Measurements from ENCODE around the gene UNC13B. TPM values are rescaled to one million over a fixed set of nuclear protein-coding genes. Genes with fewer than 3 reads are reported as not detected.

Gene UNC13B
- total and polyA plus RNA-seq, 7 donors = 7.0 to 12.9 (median 10.5) TPM

DNA sequence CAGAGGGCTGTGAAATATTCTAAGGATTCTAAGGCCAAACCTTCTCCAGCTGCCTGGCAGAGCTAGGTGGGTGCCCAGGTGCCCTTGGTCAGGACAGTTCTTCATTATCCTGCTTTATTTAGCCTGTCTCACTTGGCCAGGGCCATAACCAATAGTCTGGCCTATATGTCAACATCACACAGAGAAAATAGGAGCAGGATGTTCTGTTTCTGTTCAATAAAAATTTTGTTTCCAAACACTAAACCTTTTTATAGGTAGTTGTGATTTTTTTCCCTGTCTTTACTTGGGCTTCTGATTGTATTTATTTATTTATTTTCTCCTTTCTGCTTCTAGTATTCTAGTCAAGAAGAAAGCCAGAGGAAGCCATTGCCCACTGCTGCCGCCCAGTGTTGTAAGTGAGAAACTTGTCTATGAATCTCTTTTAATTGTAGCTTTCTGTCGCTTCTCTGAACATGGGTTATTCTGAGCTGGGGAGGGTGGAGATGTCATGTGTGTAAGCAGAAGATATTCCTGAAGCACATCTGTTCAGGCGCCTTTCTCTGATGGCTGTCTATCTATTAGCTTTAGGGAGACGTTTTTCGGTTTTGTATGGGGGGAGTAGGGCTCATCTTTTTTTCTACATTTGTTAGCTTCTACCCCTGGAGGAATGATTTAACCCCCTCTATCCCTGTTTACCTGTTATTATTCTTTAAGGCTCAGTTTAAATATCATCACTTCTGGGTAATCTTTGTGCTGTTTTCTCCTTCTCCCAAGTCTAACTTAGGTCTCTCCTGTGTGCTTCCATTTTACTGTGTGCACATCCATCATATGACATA is 97.1 kb downstream of the UNC13B start:
- WGBS, 3 donors = 20 to 28% (median 28%) methylated on average over 5 of the region's 5 CpGs
- ATAC-seq = peak; percentile 61 to 92 (median 74)
- Histone ChIP-seq H3K36me3 (ENCODE audit: insufficient read depth in 1 of 2, low read depth in 1 of 2) (no peaks in the 10 kb centered on the region), H3K4me1 (peaks cover 11% of the 10 kb centered on the region), H3K27me3 (ENCODE audit: insufficient read depth in 3 of 3, low read length in 2 of 3) (no peaks in the 10 kb centered on the region), H3K9me3 (no peaks in the 10 kb centered on the region), H3K4me3 (no peak overlapping the region), H3K27ac (no peak overlapping the region)
- intact Hi-C loops (cut with DNase I) = loop anchor here (1.0 to 10.0 kb wide), 3 partner anchors 142 to 364 kb away; partner anchors contain the start of gene ATOSB (in 1 of the 2)
- peak; percentile 68 to 79 for DNase-seq
- TF ChIP-seq, protein P1, sequence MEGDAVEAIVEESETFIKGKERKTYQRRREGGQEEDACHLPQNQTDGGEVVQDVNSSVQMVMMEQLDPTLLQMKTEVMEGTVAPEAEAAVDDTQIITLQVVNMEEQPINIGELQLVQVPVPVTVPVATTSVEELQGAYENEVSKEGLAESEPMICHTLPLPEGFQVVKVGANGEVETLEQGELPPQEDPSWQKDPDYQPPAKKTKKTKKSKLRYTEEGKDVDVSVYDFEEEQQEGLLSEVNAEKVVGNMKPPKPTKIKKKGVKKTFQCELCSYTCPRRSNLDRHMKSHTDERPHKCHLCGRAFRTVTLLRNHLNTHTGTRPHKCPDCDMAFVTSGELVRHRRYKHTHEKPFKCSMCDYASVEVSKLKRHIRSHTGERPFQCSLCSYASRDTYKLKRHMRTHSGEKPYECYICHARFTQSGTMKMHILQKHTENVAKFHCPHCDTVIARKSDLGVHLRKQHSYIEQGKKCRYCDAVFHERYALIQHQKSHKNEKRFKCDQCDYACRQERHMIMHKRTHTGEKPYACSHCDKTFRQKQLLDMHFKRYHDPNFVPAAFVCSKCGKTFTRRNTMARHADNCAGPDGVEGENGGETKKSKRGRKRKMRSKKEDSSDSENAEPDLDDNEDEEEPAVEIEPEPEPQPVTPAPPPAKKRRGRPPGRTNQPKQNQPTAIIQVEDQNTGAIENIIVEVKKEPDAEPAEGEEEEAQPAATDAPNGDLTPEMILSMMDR (IDR thresholded peaks at IDR 0.05) = peak; percentile 77

DNA sequence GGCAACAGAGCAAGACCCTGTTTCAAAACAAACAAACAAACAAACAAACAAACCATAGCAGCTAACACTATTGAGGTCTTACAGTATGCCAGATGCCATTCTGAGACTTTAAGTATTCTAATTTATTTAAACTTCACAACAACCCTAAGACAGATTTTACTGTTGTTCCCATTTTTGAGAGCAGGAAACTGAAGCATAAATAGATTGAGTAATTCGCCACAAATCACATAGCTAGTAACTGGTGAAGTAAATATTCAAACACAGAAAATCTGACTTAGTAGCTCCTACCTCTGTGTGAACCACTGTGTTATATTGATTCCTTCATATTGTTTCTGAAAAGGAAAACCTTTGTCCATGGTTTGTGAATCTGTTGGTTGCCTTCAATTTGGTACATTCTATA is 98.4 kb downstream of the UNC13B start:
- H3K36me3 ChIP-seq (ENCODE audit: insufficient read depth in 1 of 2, low read depth in 1 of 2) = no peaks in the 10 kb centered on the region
- no peaks in the 10 kb centered on the region for H3K27me3 ChIP-seq (ENCODE audit: insufficient read depth in 3 of 3, low read length in 2 of 3)
- ATAC-seq (no peak), DNase-seq (no peak)
- intact Hi-C loops (cut with DNase I) = no loop called here
- H3K4me3 ChIP-seq = no peak overlapping the region
- H3K27ac ChIP-seq = no peak overlapping the region
- WGBS, 3 donors = 91 to 97% (median 97%) methylated on average over 1 of the region's 1 CpG
- H3K4me1 ChIP-seq = peaks cover 11% of the 10 kb centered on the region
- TF ChIP-seq, protein P1 (IDR thresholded peaks at IDR 0.05) = no peak
- H3K9me3 ChIP-seq = no peaks in the 10 kb centered on the region

DNA sequence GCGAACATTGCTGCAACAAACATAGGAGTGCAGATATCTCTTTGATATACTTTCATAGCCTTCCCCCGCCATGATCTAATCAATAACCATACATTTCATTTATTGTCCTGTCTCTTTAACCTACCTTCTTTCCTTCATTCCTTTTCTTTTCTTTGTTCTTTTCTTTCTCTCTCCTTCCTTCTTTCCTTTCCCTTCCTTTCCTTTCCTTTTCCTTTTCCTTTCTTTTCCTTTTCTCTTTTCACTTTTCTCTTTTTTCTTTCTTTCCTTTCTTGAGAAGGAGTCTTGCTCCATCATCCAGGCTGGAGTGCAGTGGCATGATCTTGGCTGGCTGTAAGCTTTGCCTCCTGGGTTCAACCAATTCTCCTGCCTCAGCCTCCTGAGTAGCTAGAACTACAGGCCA is 100.3 kb downstream of the UNC13B start:
- peaks cover 11% of the 10 kb centered on the region for H3K4me1 ChIP-seq
- H3K9me3 ChIP-seq = no peaks in the 10 kb centered on the region
- no peak overlapping the region for H3K27ac ChIP-seq
- DNase-seq (no peak), ATAC-seq (no peak)
- intact Hi-C loops (cut with DNase I) = no loop called here
- TF ChIP-seq, protein P1 (IDR thresholded peaks at IDR 0.05) = no peak
- H3K27me3 ChIP-seq (ENCODE audit: insufficient read depth in 3 of 3, low read length in 2 of 3) = no peaks in the 10 kb centered on the region
- H3K4me3 ChIP-seq = no peak overlapping the region
- WGBS, 3 donors = 96 to 98% (median 97%) methylated on average over 2 of the region's 2 CpGs
- peaks cover 0 to 5% of the 10 kb centered on the region in 2 donors for H3K36me3 ChIP-seq (ENCODE audit: insufficient read depth in 1 of 2, low read depth in 1 of 2)

DNA sequence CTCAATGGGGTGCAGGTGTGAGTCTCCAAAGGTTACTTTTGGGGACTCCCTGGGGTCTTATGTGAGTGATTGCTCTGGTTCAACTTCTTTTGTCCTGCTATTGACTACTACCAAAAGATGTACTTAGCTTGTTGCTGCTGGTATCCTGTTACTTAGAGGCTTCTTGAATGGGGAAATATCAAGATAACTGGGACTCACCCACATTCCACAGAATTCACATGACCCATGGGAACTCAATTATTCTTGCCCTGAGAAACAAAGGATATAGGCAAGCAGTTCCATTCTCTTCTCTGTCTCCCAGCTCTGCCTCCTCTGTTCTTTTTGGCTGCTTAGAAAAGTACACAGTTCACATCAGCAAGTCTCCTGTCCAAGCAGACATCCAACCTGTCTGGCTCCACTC is 105.9 kb downstream of the UNC13B start:
- Histone ChIP-seq H3K27me3 (ENCODE audit: insufficient read depth in 3 of 3, low read length in 2 of 3) (no peaks in the 10 kb centered on the region), H3K4me1 (peaks cover 11% of the 10 kb centered on the region), H3K4me3 (no peak overlapping the region), H3K9me3 (no peaks in the 10 kb centered on the region), H3K27ac (no peak overlapping the region), H3K36me3 (ENCODE audit: insufficient read depth in 1 of 2, low read depth in 1 of 2) (peaks cover 0 to 5% of the 10 kb centered on the region in 2 donors)
- no peak for DNase-seq
- ATAC-seq = no peak
- TF ChIP-seq, protein P1 (IDR thresholded peaks at IDR 0.05) = no peak
- intact Hi-C loops (cut with DNase I) = no loop called here

All from psoas muscle (tissue), 8 donors.